HG03432 (cell line): ENCODE data around the gene RTL9.
"Not testable (repeated sequence)": the region's sequence is repeated elsewhere in the genome, so short reads cannot be mapped to it uniquely, and the experiment has no call there.

Experiments used
- ATAC-seq: cut with Tn5 transposase; IDR thresholded peaks from one replicate; pipeline ENCODE4 v1.9.1; 2021; ENCODE audit warnings: mild to moderate bottlenecking, moderate library complexity; ENCODE audit not compliant: unreplicated experiment

Gene RTL9

DNA sequence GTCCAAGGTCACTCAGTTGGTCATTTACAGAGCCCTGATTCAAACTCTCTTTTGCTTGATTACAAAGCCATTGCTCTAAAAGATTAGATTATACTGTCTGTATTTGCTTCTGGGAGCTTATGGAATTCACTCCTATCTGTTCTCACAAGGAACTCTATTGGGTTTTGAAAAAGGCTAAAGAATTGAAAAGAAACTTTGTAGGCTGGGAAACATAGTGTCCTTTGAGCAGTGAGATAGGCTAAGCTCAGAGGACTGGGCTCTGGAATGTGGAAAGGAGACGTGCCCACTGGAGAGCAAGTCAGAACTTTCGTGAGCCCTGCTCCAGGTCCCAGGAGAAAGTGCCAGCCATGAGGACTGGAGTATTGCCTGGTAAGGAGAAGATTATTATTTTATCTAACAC is at the start of gene RTL9:
RTL9 (plus strand) TSS at position 301 of the 400 bp plus-strand sequence. CDS start 91,770 bp downstream, outside the sequence.
- no peak for ATAC-seq

DNA sequence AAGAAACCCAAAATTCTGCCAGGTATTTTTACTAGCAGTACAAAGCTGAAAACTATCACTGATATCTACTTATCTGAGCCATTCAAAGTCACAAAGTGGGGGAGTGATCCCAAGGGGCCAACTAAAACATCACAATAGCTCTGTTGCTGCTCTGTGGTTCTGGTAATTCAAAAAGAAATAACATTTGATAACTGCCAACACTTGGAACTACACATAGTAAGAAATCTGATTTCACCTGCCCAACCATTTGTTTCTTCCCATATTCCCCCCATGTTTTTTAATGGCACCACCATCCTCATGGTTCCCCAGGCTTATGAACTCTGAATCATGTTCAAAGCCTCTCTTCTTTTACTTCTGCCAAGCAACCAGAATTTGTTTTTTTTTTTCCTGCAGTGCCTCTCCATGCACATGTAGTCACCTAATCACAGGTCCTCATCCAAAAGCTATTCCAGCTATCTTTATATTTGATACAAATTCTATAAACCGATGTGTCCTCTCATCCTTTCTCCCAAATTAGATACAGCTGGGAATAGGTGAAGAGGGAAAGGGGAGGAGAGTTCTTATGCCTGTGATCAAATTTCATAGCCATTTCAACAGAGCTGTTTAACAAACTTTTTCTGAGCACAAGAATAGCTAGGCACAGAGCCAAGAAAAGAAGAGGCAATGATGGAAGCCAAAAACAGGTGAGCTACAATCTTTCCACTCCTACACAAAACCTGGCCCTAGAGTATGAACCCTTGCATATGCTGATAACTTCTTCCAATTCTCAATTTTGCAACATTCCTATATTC is 48.5 kb upstream of the RTL9 start:
- peak; percentile 15 for ATAC-seq

DNA sequence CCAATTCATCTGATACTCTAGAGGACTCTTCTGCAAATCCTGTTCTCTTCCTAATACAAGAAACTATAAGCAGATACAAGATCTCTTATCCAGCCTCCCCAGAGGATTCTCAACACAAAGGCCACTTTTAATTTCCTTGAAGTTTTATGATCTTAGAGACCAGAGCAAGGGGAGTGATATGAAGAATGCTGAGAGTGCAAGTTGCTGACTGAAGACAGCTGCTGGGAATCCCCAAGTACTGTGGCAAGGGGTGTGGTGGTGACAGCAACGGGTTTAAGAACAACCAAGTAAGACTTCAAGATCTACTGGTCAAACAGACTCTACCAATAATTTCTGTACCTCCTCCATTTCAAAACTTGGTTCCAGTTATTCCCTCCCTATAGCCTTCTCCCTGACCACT is 47.8 kb upstream of the RTL9 start:
- ATAC-seq = peak; percentile 93

DNA sequence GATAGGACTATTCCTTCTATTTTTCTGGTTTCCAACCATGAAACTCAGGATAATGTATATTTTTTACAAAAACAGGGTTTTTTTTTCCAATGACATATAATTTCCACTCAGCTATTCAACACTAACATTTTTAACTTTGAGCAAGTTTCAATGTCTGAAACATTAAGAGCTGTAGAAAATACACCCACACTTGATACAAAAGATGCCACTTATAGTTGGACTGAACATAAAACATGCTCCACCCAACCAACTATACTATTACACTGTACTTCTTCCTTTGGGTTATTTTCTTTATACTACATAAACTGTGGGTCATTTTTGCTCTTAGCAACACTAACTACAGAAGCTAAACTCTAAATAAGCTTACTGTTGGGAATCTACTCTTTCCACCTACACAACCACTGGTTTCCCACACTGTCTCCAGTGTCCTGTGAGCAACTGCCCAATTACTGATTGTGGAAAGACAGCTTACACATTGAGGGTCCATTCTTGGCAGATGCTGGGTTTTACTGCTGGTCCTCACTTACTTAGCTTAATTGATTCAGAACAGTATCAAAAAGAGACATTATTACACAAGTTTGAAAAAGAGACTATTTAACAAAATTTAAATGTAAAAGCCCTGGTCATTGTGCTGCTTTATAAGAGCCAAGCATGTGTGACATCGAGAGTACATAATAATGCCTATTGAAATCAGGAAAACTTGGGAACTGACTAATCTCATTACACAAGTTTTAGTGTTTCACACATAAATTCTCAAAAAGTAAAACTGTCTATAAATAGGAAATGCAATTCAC is 47.0 kb upstream of the RTL9 start:
- ATAC-seq = no peak

DNA sequence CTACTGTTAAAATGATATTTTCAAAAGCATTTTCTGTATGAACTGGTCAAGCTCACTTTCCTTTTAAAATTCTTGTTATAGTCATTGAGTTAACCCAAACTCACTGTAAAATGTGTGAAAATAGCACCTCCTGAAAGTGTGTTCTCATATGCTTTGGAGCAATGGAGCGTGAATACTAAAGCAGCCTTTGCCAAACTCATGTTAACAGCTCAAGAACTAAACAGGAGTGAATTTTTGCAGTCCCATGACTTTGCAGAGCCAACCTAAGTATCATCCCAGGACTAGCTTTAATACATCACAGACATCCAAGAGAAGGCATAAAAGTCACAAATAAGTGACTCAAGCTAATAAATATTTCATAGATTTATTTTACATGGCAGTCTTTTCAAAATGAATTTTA is 43.1 kb upstream of the RTL9 start:
- ATAC-seq = peak; percentile 25

DNA sequence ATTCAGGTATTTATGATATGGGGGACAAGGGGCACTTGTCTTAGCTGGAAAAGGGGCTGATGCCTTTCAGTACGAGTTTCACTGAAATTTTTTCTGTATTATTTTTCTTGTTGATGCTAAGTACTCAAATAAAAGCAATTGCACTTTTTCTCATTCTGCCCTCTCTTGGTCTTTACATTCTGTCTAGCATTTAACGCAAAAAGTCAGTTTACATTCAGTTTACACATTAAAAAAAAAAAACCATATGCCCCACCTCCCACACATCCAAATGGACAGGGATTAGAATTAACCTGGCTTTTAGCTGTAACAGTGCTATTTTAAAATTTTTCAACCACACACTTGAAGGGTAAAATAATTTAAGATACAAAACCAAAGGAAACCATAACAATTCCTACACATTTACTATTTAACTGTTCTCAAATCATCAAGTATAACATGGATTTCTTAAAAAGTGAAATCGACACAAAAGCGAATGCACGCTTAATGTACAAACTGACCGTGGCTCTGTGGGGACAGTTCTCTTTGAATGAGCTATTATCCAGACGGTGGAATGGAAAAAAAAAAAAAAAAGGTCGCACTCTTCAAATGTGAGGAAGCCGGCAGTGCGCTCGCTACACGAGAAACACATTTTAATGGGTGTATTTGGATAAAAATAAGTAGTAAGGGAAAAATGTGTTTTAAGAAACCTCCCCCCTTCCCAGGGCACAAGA is 42.1 kb upstream of the RTL9 start:
- no peak for ATAC-seq

DNA sequence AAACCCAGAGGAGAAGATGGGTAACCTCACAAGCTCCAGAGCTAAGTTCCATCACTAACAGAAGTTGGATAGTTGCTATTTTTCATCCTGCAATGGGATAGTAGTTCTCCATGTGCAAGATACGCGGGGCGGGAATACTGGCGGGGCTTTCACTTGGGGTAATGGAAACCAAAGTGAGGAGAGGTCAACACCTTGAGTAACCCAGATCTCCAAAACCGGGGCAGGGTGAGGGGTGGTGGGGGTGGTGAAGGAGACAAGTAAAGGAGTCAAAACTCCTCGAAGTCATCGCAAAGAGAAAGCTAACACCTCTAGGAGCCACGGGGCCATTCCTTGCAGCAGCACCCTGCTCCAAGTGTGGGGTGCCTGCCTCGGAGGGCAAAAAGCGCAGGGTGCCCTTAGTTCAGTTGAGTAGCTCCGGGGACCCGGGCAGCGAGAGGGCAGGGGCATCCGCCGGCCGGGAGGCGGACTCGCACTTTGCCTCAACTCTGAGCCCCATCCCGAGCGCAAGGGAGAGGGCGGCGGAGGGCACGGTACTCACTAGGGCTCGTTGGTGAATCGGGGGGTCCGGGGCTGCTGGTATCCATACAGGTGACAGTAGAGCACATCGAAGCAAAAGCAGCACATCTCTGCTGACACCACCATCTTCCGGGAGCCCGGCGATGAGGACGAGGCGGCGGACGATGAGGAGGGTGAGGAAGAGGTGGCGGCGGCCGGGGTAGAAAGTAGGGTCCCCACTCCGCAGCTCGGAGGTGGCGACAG is 41.4 kb upstream of the RTL9 start:
- ATAC-seq = peak; percentile 19

DNA sequence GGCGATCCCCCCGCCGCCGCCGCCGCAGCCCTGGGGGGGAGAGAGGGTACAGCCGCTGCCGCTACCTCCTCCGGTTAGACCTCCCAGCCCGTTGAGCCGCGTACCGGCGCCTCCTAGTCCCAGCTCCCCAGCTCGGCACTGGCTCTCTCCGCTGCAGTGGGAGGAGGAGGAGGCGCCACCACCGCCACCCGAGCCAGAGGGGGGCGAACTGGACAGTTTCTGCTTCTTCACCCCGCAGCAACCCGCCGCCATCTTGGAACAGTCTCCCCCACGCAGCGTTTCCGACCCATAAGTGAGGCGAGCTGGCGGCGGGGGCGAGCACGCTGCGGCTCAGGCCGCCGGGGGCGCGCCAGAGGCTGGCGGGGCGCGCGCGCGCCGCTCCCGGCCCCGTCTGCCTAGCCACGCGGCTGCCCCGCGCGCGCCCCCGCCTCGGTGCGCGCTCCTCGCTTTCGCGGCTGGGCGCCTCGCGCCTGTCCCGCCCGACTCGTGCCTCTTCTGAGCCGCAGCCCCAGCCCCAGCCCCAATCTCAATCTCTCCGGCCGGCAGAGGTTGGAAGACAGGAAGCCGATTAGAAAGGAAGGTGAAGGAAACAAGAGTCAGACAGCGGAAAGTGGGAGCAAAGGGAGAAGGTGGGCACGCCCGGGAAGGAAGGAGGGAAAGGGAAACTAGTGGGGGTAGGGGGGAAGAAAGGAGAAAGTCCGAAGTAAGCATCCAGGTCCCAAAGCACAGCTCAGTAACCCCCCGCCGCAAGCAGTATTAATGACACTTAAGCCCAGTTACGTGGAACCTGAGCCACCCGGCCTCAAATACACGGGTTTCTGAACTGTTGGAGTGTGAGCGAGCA is 40.6 kb upstream of the RTL9 start, which contains the start of gene AMMECR1:
AMMECR1 (minus strand) TSS at position 266 of the 844 bp plus-strand sequence; CDS start at position 252, 14 bp downstream.
- ATAC-seq = peak; percentile 83

DNA sequence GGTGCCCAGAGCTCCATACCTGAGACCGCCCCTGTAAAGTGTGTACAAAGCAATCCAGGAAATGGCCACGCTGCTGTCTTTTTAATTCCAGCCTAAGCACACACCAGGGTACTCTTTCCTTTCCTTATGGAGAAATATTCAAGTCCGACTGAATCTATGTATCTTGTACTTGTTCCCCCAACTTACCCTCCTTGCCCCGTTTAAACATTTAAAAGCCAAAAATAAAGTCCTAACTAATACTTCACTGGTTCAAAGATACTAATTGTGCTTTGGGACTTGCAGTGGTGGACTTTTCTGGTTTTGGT is 40.0 kb upstream of the RTL9 start:
- ATAC-seq = peak; percentile 9

DNA sequence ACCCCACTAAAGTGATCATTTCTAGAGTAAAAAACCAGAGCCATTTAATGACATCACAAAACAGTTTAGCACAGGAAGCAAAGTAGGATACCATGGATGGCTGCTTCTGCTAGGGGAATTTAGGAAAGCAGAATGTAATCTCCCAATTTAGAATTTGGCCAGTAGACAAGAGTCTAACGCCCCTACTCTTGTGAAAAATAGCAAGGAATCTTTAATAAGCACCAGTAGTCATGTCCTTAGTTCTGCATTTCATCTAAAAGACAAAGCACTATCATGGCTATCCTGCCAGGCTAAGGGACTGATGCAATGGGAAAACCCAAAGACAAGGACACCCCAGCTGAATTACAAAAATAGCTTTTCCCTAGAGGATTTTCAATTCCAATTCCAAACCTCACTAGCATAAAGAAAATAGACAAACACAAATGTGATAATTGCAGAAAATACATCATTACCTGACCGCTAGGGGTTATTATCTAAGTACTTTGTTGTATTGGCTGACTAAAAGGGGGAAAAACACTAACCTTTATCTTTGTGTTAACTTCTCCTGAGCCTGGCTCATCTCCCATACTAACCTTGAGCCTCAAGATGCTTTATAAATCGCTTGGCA is 38.2 kb upstream of the RTL9 start:
- no peak for ATAC-seq

DNA sequence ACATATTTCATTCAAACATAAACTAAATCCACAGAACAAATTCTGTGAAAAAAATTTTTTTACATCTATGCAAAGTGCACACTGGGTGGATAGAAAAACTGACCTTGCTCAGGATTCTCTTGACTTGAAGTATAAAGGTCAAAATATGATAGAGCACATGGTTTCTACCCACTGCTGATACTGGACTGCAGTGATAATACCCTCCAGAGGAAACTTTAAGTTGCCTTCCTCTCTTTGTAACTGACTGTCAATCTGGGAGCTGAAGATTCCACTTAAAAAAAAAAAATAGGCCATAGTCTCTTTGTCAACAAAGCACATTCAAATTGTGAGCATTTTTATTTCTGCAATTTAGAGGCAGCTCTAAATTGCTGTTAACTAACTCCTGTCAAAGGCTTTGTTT is 37.6 kb upstream of the RTL9 start:
- no peak for ATAC-seq

DNA sequence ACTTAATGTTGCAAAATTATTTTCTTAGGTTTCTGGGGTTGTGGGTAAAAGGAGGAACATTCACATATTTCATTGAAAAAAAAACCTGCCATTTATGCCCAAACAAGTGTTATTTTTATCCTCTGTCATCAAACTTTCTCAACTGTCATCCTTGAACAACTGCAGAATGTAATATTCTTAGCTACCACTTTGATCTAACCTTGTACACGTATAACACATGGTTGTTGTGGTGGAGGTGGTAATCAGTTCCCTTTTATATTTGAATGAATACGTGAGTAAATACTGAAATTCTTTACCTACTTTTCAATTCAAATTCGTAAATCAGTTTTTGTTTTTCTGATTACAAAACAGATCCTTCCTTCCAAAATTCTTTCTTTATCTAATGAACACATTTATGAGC is 37.0 kb upstream of the RTL9 start:
- ATAC-seq = no peak

DNA sequence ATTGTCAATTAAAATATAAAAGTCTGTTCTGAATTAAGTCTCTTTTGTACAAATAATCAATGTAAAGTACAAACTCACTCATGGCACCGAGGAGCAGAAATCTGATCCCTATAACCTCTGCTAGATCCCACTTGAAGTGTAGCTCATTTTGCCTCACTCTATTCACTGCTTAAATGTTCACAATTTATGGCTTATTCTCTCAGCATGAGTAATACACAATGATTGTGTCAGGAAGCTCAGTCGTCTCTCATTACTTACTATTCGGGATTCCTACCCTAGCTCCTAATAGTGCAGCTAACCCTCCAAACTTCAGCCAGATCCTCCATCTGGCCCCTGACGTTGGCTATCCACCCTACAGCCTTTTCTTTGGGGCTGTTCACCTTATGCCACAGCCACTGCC is 36.0 kb upstream of the RTL9 start:
- no peak for ATAC-seq

DNA sequence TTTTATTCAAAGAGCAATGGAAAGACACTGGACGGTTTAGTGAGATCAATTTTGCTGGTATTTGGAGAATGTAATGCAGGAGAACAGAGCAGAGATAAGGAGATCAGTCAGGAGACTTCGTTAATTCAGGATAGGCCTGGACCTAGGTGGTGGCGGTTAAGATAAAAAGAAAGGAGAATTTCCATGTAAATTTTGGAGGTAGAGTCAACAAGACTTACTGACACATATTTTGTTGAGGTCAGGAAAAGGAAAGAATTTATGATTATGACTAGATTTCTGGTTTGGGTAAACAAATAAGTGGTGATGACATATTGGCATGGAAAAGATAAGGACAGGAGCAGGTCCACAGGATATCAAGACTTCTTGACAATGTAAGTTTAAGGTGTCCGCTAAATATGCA is 31.9 kb upstream of the RTL9 start:
- ATAC-seq = no peak

DNA sequence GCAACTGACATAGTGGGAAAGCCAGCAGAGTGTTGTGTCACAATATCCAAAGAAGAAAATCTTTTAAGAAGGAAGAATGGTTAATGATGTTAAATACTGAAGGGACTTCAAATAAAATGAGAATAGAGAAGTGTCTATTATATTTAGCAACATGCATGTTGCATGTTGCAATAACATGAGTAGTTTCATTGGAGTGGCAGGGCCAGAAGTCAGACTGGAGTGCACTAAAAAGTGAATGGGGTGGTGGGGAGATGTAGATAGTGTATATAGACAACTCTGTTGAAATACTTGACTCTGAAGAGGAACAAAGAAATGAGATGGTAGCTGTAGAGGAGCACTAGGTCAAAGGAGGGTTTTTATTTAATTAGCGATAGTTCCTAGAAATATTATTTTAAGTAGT is 31.3 kb upstream of the RTL9 start:
- ATAC-seq = no peak

DNA sequence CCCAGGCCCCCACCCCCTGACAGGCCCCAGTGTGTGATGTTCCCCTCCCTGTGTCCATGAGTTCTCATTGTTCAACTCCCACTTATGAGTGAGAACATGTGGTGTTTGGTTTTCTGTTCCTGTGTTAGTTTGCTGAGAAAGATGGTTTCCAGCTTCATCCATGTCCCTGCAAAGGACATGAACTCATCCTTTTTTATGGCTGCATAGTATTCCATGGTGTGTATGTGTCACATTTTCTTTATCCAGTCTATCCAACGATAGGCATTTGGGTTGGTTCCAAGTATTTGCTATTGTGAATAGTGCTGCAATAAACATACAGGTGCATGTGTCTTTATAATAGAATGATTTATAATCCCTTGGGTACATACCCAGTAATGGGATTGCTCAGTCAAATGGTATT is 30.0 kb upstream of the RTL9 start:
- not testable (repeated sequence) for ATAC-seq

DNA sequence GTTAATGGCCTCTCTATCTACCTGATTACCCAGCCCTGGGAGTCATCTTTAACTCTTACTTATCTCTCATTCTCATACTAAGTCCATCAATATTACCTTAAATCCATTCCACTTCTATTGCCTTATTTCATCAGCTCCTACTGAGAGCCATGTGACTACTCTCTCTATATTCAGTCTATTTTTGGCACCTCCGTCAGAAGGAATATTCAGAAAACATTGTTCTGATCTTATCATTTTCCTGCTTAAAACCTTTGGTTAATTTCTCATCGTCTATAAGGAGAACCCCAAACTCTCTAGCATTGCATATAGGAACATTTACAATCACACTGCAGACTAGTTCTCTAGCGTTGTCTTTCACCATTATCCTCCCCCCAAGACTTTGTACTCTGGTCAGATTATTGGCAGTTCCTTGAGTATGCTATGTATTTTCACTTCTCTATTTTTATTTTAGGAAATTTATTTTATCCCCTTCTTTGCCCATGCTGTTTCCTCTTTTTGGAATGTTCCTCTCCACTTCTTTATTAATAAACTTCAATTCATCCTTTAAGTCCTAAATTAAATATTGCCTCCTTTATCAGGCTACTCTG is 27.1 kb upstream of the RTL9 start:
- no peak for ATAC-seq

DNA sequence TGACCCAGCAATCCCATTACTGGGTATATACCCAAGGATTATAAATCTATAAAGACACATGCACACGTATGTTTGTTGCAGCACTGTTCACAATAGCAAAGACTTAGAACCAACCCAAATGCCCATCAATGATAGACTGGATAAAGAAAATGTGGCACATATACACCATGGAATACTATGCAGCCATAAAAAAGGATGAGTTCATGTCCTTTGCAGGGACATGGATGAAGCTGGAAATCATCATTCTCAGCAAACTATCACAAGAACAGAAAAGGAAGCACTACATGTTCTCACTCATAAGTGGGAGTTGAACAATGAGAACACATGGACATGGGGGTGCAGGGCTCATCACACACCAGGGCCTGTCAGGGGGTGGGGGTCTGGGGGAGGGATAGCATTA is 25.2 kb upstream of the RTL9 start:
- ATAC-seq = not testable (repeated sequence)

DNA sequence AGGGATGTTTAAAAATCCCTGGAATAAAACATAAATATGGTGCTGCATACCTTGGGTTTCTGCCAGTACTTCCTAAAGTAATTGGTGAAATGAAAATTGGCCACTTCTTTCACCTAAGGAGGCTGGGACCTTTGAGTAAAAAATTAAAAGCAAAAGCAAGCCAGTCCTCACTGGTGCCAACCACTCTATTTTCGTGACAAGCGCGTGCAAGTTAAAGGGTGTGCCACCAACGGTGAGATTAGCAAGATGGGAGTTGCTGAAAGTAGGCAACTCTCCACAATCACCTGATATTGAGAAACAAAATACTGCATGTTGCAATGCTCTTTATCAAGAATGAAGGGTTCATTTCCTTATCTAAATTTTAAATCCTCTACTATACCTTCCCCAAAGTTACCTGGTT is 19.7 kb upstream of the RTL9 start:
- no peak for ATAC-seq
